Lower leg skin (tissue), 4 donors: ENCODE measurements around the gene RBFOX2. TPM values are rescaled to one million over a fixed set of nuclear protein-coding genes. Genes with fewer than 3 reads are reported as not detected.
"Not testable (repeated sequence)": the region's sequence is repeated elsewhere in the genome, so short reads cannot be mapped to it uniquely, and the experiment has no call there.

Experiments used
- DNase-seq, 2 donors: peaks; one replicate each; pipeline ENCODE4 v3.0.0-alpha.2; 2019; ENCODE audit warnings: low spot score in 2 of 2
- H3K4me3 ChIP-seq: fragments of 200-600 bp; sonication (generic); 2 replicates; pipeline ENCODE4 v1.5.1; 2017; ENCODE audit warnings: mild to moderate bottlenecking, low read depth; ENCODE audit not compliant: poor library complexity, severe bottlenecking
- CTCF ChIP-seq, 3 donors: fragments of 450-650 bp; IDR thresholded peaks; one replicate each; pipeline ENCODE4 v1.5.1; 2016; ENCODE audit warnings: antibody characterized with exemption in 3 of 3, mild to moderate bottlenecking in 3 of 3, moderate library complexity in 2 of 3
- POLR2A ChIP-seq, 2 donors: fragments of 450-650 bp; IDR thresholded peaks; one replicate each; pipeline ENCODE4 v1.6.1; 2016 to 2017; ENCODE audit warnings: antibody characterized with exemption in 2 of 2, mild to moderate bottlenecking in 1 of 2, moderate library complexity in 1 of 2
- WGBS, 2 donors: methylation state at CpG; one replicate each; pipeline ENCODE4 v1.1.5; 2018; 5-methylcytosine and 5-hydroxymethylcytosine counted together
- intact Hi-C: fragments of 100-400 bp; cut with DNase I; formaldehyde crosslinking; loops from one replicate; pipeline ENCODE4 v1.15.0; 2023; ENCODE audit warnings: low total_unique reads
- total RNA-seq, 4 donors: library from RNA; depleted of rRNA; stranded (reverse); fragments of >200 nt; gene quantifications; one replicate each; pipeline ENCODE4 v1.1.0, GENCODE V29; 2016

The RBFOX2 gene
- total RNA-seq, 4 donors from 2014 or later = 40.9 to 56.5 (median 51.1) TPM

- no peak overlapping the region for H3K4me3 ChIP-seq
- TF ChIP-seq CTCF (IDR thresholded peaks at IDR 0.05) (no peak), POLR2A (IDR thresholded peaks at IDR 0.05) (no peak)
- no peak for DNase-seq
- WGBS, 2 donors = 84 to 92% methylated on average over 3 of the region's 3 CpGs
- intact Hi-C loops = no loop called here
Observed at GRCh38 chr22:35997438-35997837, 31.2 kb downstream of the RBFOX2 start.

GRCh38 chr22:35996596-35996995, 32.0 kb downstream of the RBFOX2 start:
- intact Hi-C loops = no loop called here

GRCh38 chr22:35995772-35996171, 32.9 kb downstream of the RBFOX2 start:
- WGBS, 2 donors = 27 to 32% methylated on average over 2 of the region's 2 CpGs
- peak; percentile 72 to 93 for DNase-seq
- no peak for TF ChIP-seq CTCF (IDR thresholded peaks at IDR 0.05)
- TF ChIP-seq POLR2A (IDR thresholded peaks at IDR 0.05) = no peak
- no peak overlapping the region for H3K4me3 ChIP-seq
- intact Hi-C loops = no loop called here

More at GRCh38 chr22:35996596-35996995, 32.0 kb downstream of the RBFOX2 start:
- no peak for DNase-seq
- no peak overlapping the region for H3K4me3 ChIP-seq
- no peak for TF ChIP-seq POLR2A (IDR thresholded peaks at IDR 0.05)
- TF ChIP-seq CTCF (IDR thresholded peaks at IDR 0.05) = no peak
- 31 to 33% methylated on average over 1 of the region's 1 CpG for WGBS, 2 donors

- DNase-seq = no peak
- WGBS, 2 donors = 64 to 67% methylated on average over 7 of the region's 7 CpGs
- no peak overlapping the region for H3K4me3 ChIP-seq
- intact Hi-C loops = no loop called here
- TF ChIP-seq POLR2A (IDR thresholded peaks at IDR 0.05) (no peak), CTCF (IDR thresholded peaks at IDR 0.05) (no peak)
Observed at GRCh38 chr22:35995348-35995747, 33.3 kb downstream of the RBFOX2 start.

GRCh38 chr22:35993727-35994126, 34.9 kb downstream of the RBFOX2 start:
- H3K4me3 ChIP-seq, DNase-seq, intact Hi-C loops: not testable (repeated sequence)
- WGBS, 2 donors = 85 to 94% methylated on average over 5 of the region's 5 CpGs

GRCh38 chr22:35993048-35993714, 35.4 kb downstream of the RBFOX2 start:
- no peak overlapping the region for H3K4me3 ChIP-seq
- intact Hi-C loops = no loop called here
- no peak for TF ChIP-seq POLR2A (IDR thresholded peaks at IDR 0.05)
- TF ChIP-seq CTCF (IDR thresholded peaks at IDR 0.05) = no peak
- no peak for DNase-seq
- 97 to 98% methylated on average over 3 of the region's 3 CpGs for WGBS, 2 donors
